Ovary (tissue), 9 donors: ENCODE data around the gene PRKACG. TPM values are rescaled to one million over a fixed set of nuclear protein-coding genes. Genes with fewer than 3 reads are reported as not detected.

Experiments
- DNase-seq, 5 donors: peaks; one replicate each; pipeline ENCODE4 v3.0.0-alpha.2; 2019 to 2020
- H3K27ac ChIP-seq, 2 donors: fragments of 200-600 bp; one replicate each; pipeline versions ENCODE4 v1.5.1 to v1.8.0; 2019 to 2022
- H3K27me3 ChIP-seq: fragments of 200-600 bp; one replicate; pipeline ENCODE4 v1.8.0; 2022
- H3K36me3 ChIP-seq: fragments of 200-600 bp; sonication (generic); one replicate; pipeline ENCODE4 v1.5.1; 2019
- H3K4me1 ChIP-seq: one replicate; pipeline ENCODE4 v1.8.1; 2013; ENCODE audit warnings: mild to moderate bottlenecking, moderate library complexity; ENCODE audit not compliant: insufficient read depth
- H3K4me3 ChIP-seq: fragments of 200-600 bp; sonication (generic); one replicate; pipeline ENCODE4 v1.5.1; 2017
- H3K9me3 ChIP-seq, 2 donors: fragments of 200-600 bp in 1 of 2; sonication (generic) in 1 of 2; one replicate each; pipeline versions ENCODE4 v1.5.1 to v1.8.1; 2013 to 2019; ENCODE audit warnings: mild to moderate bottlenecking in 1 of 2, moderate library complexity in 1 of 2
- CTCF ChIP-seq, 3 donors: fragments of 450-650 bp in 2 of 3; fragments of 200-600 bp in 1 of 3; IDR thresholded peaks; one replicate each; pipeline versions ENCODE4 v1.5.1 to v1.8.0; 2016 to 2022; ENCODE audit warnings: antibody characterized with exemption in 3 of 3, mild to moderate bottlenecking in 1 of 3
- EP300 ChIP-seq: sonication (generic); formaldehyde crosslinking; IDR thresholded peaks from one replicate; pipeline ENCODE4 v1.6.1; 2017; ENCODE audit warnings: antibody characterized with exemption
- POLR2A ChIP-seq: fragments of 450-650 bp; IDR thresholded peaks from one replicate; pipeline ENCODE4 v1.6.1; 2017; ENCODE audit warnings: antibody characterized with exemption, mild to moderate bottlenecking, moderate library complexity
- WGBS, 3 donors: extraction: QIAGEN DNeasy Blood & Tissue Kit in 1 of 3; methylation state at CpG; one replicate each; pipeline versions ENCODE4 v1.1.5 to v1.1.7; 2013 to 2017; 5-methylcytosine and 5-hydroxymethylcytosine counted together
- intact Hi-C, 4 donors: fragments of 100-400 bp; cut with DNase I; formaldehyde crosslinking; loops; one replicate each; pipeline versions ENCODE4 v1.11.0 to v1.15.1; 2022 to 2023
- polyA plus RNA-seq, 2 donors: library from polyadenylated mRNA; stranded (reverse); fragments of 200-250 nt in 1 of 2; fragments of 350-450 nt in 1 of 2; fragmentation: Illumina TruSeq in 1 of 2; extraction: RNeasy Lipid Tissue Mini Kit (QIAGEN cat#74804) in 1 of 2; gene quantifications; one replicate each; pipeline ENCODE4 v1.2.3, GENCODE V29; 2013 to 2014
- total RNA-seq, 7 donors: library from RNA; depleted of rRNA in 2 of 7; stranded (reverse); fragments of >200 nt in 2 of 7; fragmentation: NEBNext Ultra II Directional in 3 of 7; extraction: Animal tissue kit (Norgen Biotek cat#: 25700) in 3 of 7; gene quantifications; one replicate each; pipeline versions ENCODE4 v1.1.0 to v1.2.4, GENCODE V29; 2016 to 2023
- donor health status: DM: no; HTN: no; CAD: no; lungs with moderate emphysema.
- donor health status: DM: no; HTN: no; CAD: no.
- donor health status: Bipolar disorder and iron deficiency.
- donor health status: DM: yes; HTN: yes; CAD: no.
- donor health status: DM: no; HTN: no; CAD: no.
- donor health status: DM: yes; HTN: yes; CAD: no.

PRKACG gene
- total and polyA plus RNA-seq, 9 donors: not detected

- 97 to 98% (median 97%) methylated on average over 26 of the region's 26 CpGs for WGBS, 3 donors
- intact Hi-C loops: no loop called here
- Histone ChIP-seq H3K4me1 (no peaks in the 10 kb centered on the region), H3K27ac (no peak overlapping the region), H3K36me3 (no peaks in the 10 kb centered on the region), H3K4me3 (no peak overlapping the region), H3K27me3 (no peaks in the 10 kb centered on the region), H3K9me3 (no peaks in the 10 kb centered on the region)
- TF ChIP-seq POLR2A (no peak), CTCF (IDR thresholded peaks at IDR 0.05) (no peak)
- DNase-seq: no peak
Measured at GRCh38 chr9:69013382-69013727, 558 bp downstream of the PRKACG start.

DNA sequence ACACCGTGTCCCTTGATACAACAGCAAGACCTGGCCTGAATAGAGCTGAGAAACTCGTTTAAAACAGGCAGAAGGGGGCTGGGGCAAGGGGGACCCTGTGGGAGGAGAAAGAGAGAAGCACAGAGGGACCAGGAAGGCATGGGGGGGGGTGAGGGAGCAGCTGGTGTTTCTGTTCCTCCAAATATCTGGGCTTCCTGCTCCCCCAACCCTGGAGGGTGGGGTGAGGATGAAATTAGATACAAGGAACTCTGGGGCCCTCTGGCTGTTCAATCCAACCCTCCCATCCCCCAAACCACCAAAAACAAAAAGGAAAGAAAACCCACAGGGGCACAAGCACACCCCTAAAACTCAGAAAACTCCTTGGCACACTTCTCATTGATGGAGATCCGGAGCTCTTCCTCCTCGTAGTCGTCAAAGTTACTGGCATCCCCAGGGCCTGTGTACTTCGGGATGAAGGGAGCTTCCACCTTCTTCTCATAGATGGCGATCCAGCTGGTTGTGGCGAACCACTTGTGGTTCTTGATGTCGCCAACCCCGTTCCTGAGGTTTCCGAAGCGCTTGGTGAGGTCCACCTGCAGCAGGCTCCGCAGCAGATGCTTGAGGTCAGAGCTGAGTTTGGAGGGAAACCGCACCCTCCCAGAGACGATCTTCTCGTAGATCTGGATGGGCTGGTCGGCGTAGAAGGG is 1.1 kb downstream of the PRKACG start:
- DNase-seq: no peak
- WGBS, 3 donors: 86 to 89% (median 89%) methylated on average over 18 of the region's 18 CpGs
- no peak overlapping the region for H3K27ac ChIP-seq
- H3K9me3 ChIP-seq: no peaks in the 10 kb centered on the region
- no peaks in the 10 kb centered on the region for H3K27me3 ChIP-seq
- H3K4me3 ChIP-seq: no peak overlapping the region
- no peak for TF ChIP-seq EP300
- no peak for TF ChIP-seq POLR2A
- TF ChIP-seq CTCF (IDR thresholded peaks at IDR 0.05): no peak
- H3K4me1 ChIP-seq: no peaks in the 10 kb centered on the region
- no peaks in the 10 kb centered on the region for H3K36me3 ChIP-seq
- intact Hi-C loops: no loop called here

DNA sequence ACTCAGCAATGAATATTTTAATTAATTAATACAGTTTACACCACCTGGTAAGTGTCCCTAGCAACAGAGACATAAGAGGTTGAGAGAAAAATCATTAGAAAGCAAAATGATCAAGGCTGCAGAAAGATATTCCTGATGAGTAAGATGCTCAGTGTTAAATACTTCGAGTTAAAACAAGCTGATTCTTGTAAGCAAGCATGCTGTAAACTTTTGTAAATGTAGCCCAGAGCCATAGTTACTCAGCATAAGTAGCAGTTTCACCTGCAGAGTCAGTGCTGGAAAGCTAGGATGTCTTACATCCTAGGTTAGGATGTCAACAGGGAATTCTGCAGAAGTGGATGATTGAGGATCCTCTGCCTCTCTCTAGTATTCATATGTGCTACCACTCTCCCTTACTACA is 4.2 kb downstream of the PRKACG start:
- no peak for DNase-seq
- WGBS, 3 donors: 37 to 52% (median 40%) methylated on average over 1 of the region's 1 CpG
- TF ChIP-seq EP300: no peak
- TF ChIP-seq POLR2A: no peak
- TF ChIP-seq CTCF (IDR thresholded peaks at IDR 0.05): no peak
- Histone ChIP-seq H3K9me3 (no peaks in the 10 kb centered on the region), H3K36me3 (no peaks in the 10 kb centered on the region), H3K27ac (no peak overlapping the region), H3K4me1 (no peaks in the 10 kb centered on the region), H3K4me3 (no peak overlapping the region), H3K27me3 (no peaks in the 10 kb centered on the region)
- intact Hi-C loops: no loop called here

- no peak overlapping the region for H3K4me3 ChIP-seq
- H3K9me3 ChIP-seq: no peaks in the 10 kb centered on the region
- H3K27me3 ChIP-seq: no peaks in the 10 kb centered on the region
- intact Hi-C loops: no loop called here
- TF ChIP-seq POLR2A: no peak
- TF ChIP-seq CTCF (IDR thresholded peaks at IDR 0.05): no peak
- TF ChIP-seq EP300: no peak
- WGBS, 3 donors: 55 to 70% (median 63%) methylated on average over 2 of the region's 2 CpGs
- H3K36me3 ChIP-seq: no peaks in the 10 kb centered on the region
- no peaks in the 10 kb centered on the region for H3K4me1 ChIP-seq
- no peak overlapping the region for H3K27ac ChIP-seq
- no peak for DNase-seq
Measured at GRCh38 chr9:69004836-69005235, 9.1 kb downstream of the PRKACG start.
